Activated CD8-positive, alpha-beta T cell treated with anti-CD3 and anti-CD28 coated beads, Interleukin-2, amount 10 ng/mL, durations not matched to agents 7 days and 5 days (primary cell): ENCODE data around the gene KCNMB1. TPM values are rescaled to one million over a fixed set of nuclear protein-coding genes. Genes with fewer than 3 reads are reported as not detected.

Experiments used
- ATAC-seq: fragments of 150-1000 bp; cut with Tn5 transposase; one replicate; pipeline ENCODE4 v1.10.0; 2021; ENCODE audit warnings: moderate library complexity
- CTCF ChIA-PET: fragments of 350-600 bp; sonication (Branson Sonifier 250); formaldehyde crosslinking; loops from one replicate; lab custom pipeline; 2021; ENCODE audit warnings: antibody characterized with exemption; lab: Charles Lee
- POLR2A ChIA-PET: fragments of 350-600 bp; sonication (Branson Sonifier 250); formaldehyde crosslinking; loops from one replicate; lab custom pipeline; 2021; ENCODE audit warnings: antibody characterized with exemption; lab: Charles Lee
- DNase-seq: peaks from one replicate; pipeline ENCODE4 v3.0.0-alpha.2; 2020
- H3K27ac Mint-ChIP-seq: one replicate; pipeline ENCODE4 v1.8.0; 2021; ENCODE audit warnings: mild to moderate bottlenecking, mixed read lengths
- H3K27me3 Mint-ChIP-seq: one replicate; pipeline ENCODE4 v1.8.0; 2021; ENCODE audit warnings: low read depth, mixed read lengths
- H3K36me3 Mint-ChIP-seq: one replicate; pipeline ENCODE4 v1.8.0; 2021; ENCODE audit warnings: low read depth, mixed read lengths
- H3K4me1 Mint-ChIP-seq: one replicate; pipeline ENCODE4 v1.8.0; 2021; ENCODE audit warnings: low read depth, mixed read lengths
- H3K4me3 Mint-ChIP-seq: one replicate; pipeline ENCODE4 v1.8.0; 2021; ENCODE audit warnings: mild to moderate bottlenecking, mixed read lengths
- H3K9me3 Mint-ChIP-seq: one replicate; pipeline ENCODE4 v1.8.0; 2022; ENCODE audit warnings: mixed read lengths; ENCODE audit not compliant: insufficient read depth
- total RNA-seq, 2 experiments: library from RNA; stranded (reverse); gene quantifications; one replicate each; pipeline ENCODE4 v1.2.3, GENCODE V29; 2021

KCNMB1 gene
- not detected for total RNA-seq

GRCh38 chr5:170388818-170389549 lies at the start of gene KCNMB1:
Gene KCNMB1 (minus strand): TSS chr5:170389367. CDS start chr5:170385447, 3,920 bp downstream.
- ATAC-seq (no peak), DNase-seq (no peak)
- POLR2A ChIA-PET: no interaction called here
- Mint-ChIP-seq H3K4me1 (peaks cover 7% of the 10 kb centered on the region), H3K27me3 (peaks cover 14% of the 10 kb centered on the region), H3K36me3 (no peaks in the 10 kb centered on the region), H3K4me3 (no peak within 1 kb of the TSS), H3K27ac (no peak within 1 kb of the TSS), H3K9me3 (no peaks in the 10 kb centered on the region)
- CTCF ChIA-PET: interaction anchor here (0.9 kb wide), 1 partner anchor 17 kb away, joined by 3 read pairs; no protein-coding TSS in a partner anchor

- ChIA-PET CTCF (interaction anchor here (1.3 to 1.6 kb wide), 2 partner anchors 195 to 212 kb away, joined by 3 to 4 read pairs; no protein-coding TSS in a partner anchor), POLR2A (no interaction called here)
- DNase-seq: no peak
- Mint-ChIP-seq H3K27ac (no peak overlapping the region), H3K4me3 (no peak overlapping the region), H3K9me3 (no peaks in the 10 kb centered on the region), H3K4me1 (no peaks in the 10 kb centered on the region), H3K36me3 (no peaks in the 10 kb centered on the region), H3K27me3 (no peaks in the 10 kb centered on the region)
- ATAC-seq: no peak
Measured at GRCh38 chr5:170438581-170438980, 49.4 kb upstream of the KCNMB1 start.

GRCh38 chr5:170437621-170438375 lies 48.6 kb upstream of the KCNMB1 start:
- H3K9me3 Mint-ChIP-seq: no peaks in the 10 kb centered on the region
- H3K4me3 Mint-ChIP-seq: no peak overlapping the region
- no peaks in the 10 kb centered on the region for H3K27me3 Mint-ChIP-seq
- DNase-seq (no peak), ATAC-seq (no peak)
- H3K27ac Mint-ChIP-seq: no peak overlapping the region
- ChIA-PET CTCF (interaction anchor here (1.3 to 1.6 kb wide), 2 partner anchors 196 to 211 kb away, joined by 3 to 4 read pairs; no protein-coding TSS in a partner anchor), POLR2A (no interaction called here)
- no peaks in the 10 kb centered on the region for H3K36me3 Mint-ChIP-seq
- H3K4me1 Mint-ChIP-seq: no peaks in the 10 kb centered on the region

- Mint-ChIP-seq H3K4me1 (no peaks in the 10 kb centered on the region), H3K4me3 (no peak overlapping the region), H3K27ac (no peak overlapping the region), H3K9me3 (no peaks in the 10 kb centered on the region), H3K27me3 (no peaks in the 10 kb centered on the region), H3K36me3 (no peaks in the 10 kb centered on the region)
- DNase-seq: no peak
- ChIA-PET POLR2A (no interaction called here), CTCF (no interaction called here)
- no peak for ATAC-seq
Measured at GRCh38 chr5:170436335-170436734, 47.2 kb upstream of the KCNMB1 start.

- no peaks in the 10 kb centered on the region for H3K9me3 Mint-ChIP-seq
- peak; percentile 77 for ATAC-seq
- no peak overlapping the region for H3K4me3 Mint-ChIP-seq
- no peaks in the 10 kb centered on the region for H3K36me3 Mint-ChIP-seq
- peak; percentile 64 for DNase-seq
- ChIA-PET POLR2A (no interaction called here), CTCF (interaction anchor here (0.6 to 4.7 kb wide), 19 partner anchors 10 to 1119 kb away, joined by 3 to 68 read pairs (median 4); no protein-coding TSS in a partner anchor)
- H3K4me1 Mint-ChIP-seq: no peaks in the 10 kb centered on the region
- H3K27ac Mint-ChIP-seq: no peak overlapping the region
- H3K27me3 Mint-ChIP-seq: no peaks in the 10 kb centered on the region
Measured at GRCh38 chr5:170434966-170435605, 45.9 kb upstream of the KCNMB1 start.

GRCh38 chr5:170432669-170433068 lies 43.5 kb upstream of the KCNMB1 start:
- Mint-ChIP-seq H3K4me3 (no peak overlapping the region), H3K4me1 (no peaks in the 10 kb centered on the region), H3K36me3 (no peaks in the 10 kb centered on the region), H3K27me3 (peaks cover 5% of the 10 kb centered on the region), H3K9me3 (no peaks in the 10 kb centered on the region), H3K27ac (no peak overlapping the region)
- ChIA-PET POLR2A (no interaction called here), CTCF (interaction anchor here (1.1 to 4.7 kb wide), 3 partner anchors 7 to 201 kb away, joined by 3 to 68 read pairs (median 3); no protein-coding TSS in a partner anchor)
- no peak for DNase-seq
- ATAC-seq: no peak

GRCh38 chr5:170431571-170431970 lies 42.4 kb upstream of the KCNMB1 start:
- ChIA-PET CTCF (interaction anchor here (0.8 to 4.7 kb wide), 3 partner anchors 10 to 206 kb away, joined by 4 to 68 read pairs (median 4); no protein-coding TSS in a partner anchor), POLR2A (no interaction called here)
- Mint-ChIP-seq H3K4me3 (no peak overlapping the region), H3K27me3 (peaks cover 5% of the 10 kb centered on the region), H3K4me1 (no peaks in the 10 kb centered on the region), H3K36me3 (no peaks in the 10 kb centered on the region), H3K9me3 (no peaks in the 10 kb centered on the region), H3K27ac (no peak overlapping the region)
- ATAC-seq (no peak), DNase-seq (no peak)

- ATAC-seq: no peak
Measured at GRCh38 chr5:170430866-170431437, 41.8 kb upstream of the KCNMB1 start.

GRCh38 chr5:170430256-170430655 lies 41.1 kb upstream of the KCNMB1 start:
- H3K36me3 Mint-ChIP-seq: no peaks in the 10 kb centered on the region
- no peaks in the 10 kb centered on the region for H3K9me3 Mint-ChIP-seq
- POLR2A ChIA-PET: no interaction called here
- H3K4me1 Mint-ChIP-seq: no peaks in the 10 kb centered on the region
- H3K27me3 Mint-ChIP-seq: peaks cover 5% of the 10 kb centered on the region
- ATAC-seq (no peak), DNase-seq (no peak)
- H3K27ac Mint-ChIP-seq: no peak overlapping the region
- H3K4me3 Mint-ChIP-seq: no peak overlapping the region
- CTCF ChIA-PET: no interaction called here

More at GRCh38 chr5:170430866-170431437, 41.8 kb upstream of the KCNMB1 start:
- H3K4me1 Mint-ChIP-seq: no peaks in the 10 kb centered on the region
- no peaks in the 10 kb centered on the region for H3K9me3 Mint-ChIP-seq
- peaks cover 5% of the 10 kb centered on the region for H3K27me3 Mint-ChIP-seq
- no peak overlapping the region for H3K27ac Mint-ChIP-seq
- H3K4me3 Mint-ChIP-seq: no peak overlapping the region
- DNase-seq: no peak
- no peaks in the 10 kb centered on the region for H3K36me3 Mint-ChIP-seq
- CTCF ChIA-PET: interaction anchor here (4.7 kb wide), 1 partner anchor 202 kb away, joined by 68 read pairs; no protein-coding TSS in a partner anchor
- POLR2A ChIA-PET: no interaction called here

- H3K27me3 Mint-ChIP-seq: peaks cover 5% of the 10 kb centered on the region
- no peak for DNase-seq
- H3K27ac Mint-ChIP-seq: no peak overlapping the region
- ChIA-PET POLR2A (no interaction called here), CTCF (no interaction called here)
- H3K36me3 Mint-ChIP-seq: no peaks in the 10 kb centered on the region
- H3K4me3 Mint-ChIP-seq: no peak overlapping the region
- no peak for ATAC-seq
- no peaks in the 10 kb centered on the region for H3K9me3 Mint-ChIP-seq
- H3K4me1 Mint-ChIP-seq: no peaks in the 10 kb centered on the region
Measured at GRCh38 chr5:170429014-170429413, 39.8 kb upstream of the KCNMB1 start.

GRCh38 chr5:170427672-170428236 lies 38.6 kb upstream of the KCNMB1 start:
- Mint-ChIP-seq H3K27ac (no peak overlapping the region), H3K4me3 (no peak overlapping the region), H3K9me3 (no peaks in the 10 kb centered on the region), H3K27me3 (peaks cover 7% of the 10 kb centered on the region), H3K36me3 (no peaks in the 10 kb centered on the region), H3K4me1 (no peaks in the 10 kb centered on the region)
- ChIA-PET POLR2A (no interaction called here), CTCF (interaction anchor here (2.0 to 13.4 kb wide), 3 partner anchors 201 to 326 kb away, joined by 6 to 130 read pairs (median 10); no protein-coding TSS in a partner anchor)
- ATAC-seq: no peak
- DNase-seq: no peak
